NT2/D1 (cell line): ENCODE results near the gene NR2E3.

Experiments
- SUZ12 ChIP-seq: IDR thresholded peaks from 2 replicates; pipeline ENCODE4 v1.6.1; 2011; ENCODE audit not compliant: insufficient read length, insufficient read depth; ENCODE audit errors: extremely low read depth
- YY1 ChIP-seq: IDR thresholded peaks from 2 replicates; pipeline ENCODE4 v1.6.1; 2011; ENCODE audit not compliant: insufficient read length, insufficient read depth
- ZNF274 ChIP-seq: IDR thresholded peaks from 2 replicates; pipeline ENCODE4 v1.6.1; 2011; ENCODE audit warnings: mild to moderate bottlenecking, low read depth, low read length

GRCh38 chr15:71781965-71782265 is 28.4 kb upstream of the NR2E3 start:
- TF ChIP-seq ZNF274 (no peak), YY1 (no peak), SUZ12 (no peak)
